GM23338 (cell line): Measurements from ENCODE around the gene PPIF. TPM values are rescaled to one million over a fixed set of nuclear protein-coding genes. Genes with fewer than 3 reads are reported as not detected.

Experiments
- ATAC-seq: fragments of 200-7000 bp; cut with Tn5 transposase; 3 replicates; pipeline ENCODE4 v1.9.1; 2020
- DNase-seq: peaks from one replicate; pipeline ENCODE4 v3.0.0-alpha.2; 2015; ENCODE audit warnings: low spot score
- H2AFZ ChIP-seq: fragments of 200-600 bp; sonication (generic); 2 replicates; pipeline ENCODE4 v1.8.0; 2016; ENCODE audit warnings: antibody characterized with exemption, mild to moderate bottlenecking, moderate library complexity
- H3F3A ChIP-seq: fragments of 200-600 bp; sonication (generic); replicated peaks from 2 replicates; pipeline ENCODE4 v1.8.0; 2017; ENCODE audit warnings: antibody characterized with exemption, mixed run types, low read depth
- H3K27ac ChIP-seq: fragments of 200-600 bp; sonication (generic); 2 replicates; pipeline ENCODE4 v1.6.1; 2016; ENCODE audit warnings: low read depth
- H3K27me3 ChIP-seq: fragments of 200-600 bp; sonication (generic); 2 replicates; pipeline ENCODE4 v1.8.0; 2016; ENCODE audit warnings: mild to moderate bottlenecking, mixed run types, moderate library complexity; ENCODE audit not compliant: insufficient read depth
- H3K36me3 ChIP-seq: fragments of 200-600 bp; sonication (generic); 2 replicates; pipeline ENCODE4 v1.8.0; 2016; ENCODE audit warnings: mild to moderate bottlenecking; ENCODE audit not compliant: insufficient read depth
- H3K4me1 ChIP-seq: fragments of 200-600 bp; sonication (generic); 2 replicates; pipeline ENCODE4 v1.8.0; 2016; ENCODE audit warnings: mild to moderate bottlenecking, moderate library complexity; ENCODE audit not compliant: insufficient read depth
- H3K4me2 ChIP-seq: fragments of 200-600 bp; sonication (generic); 2 replicates; pipeline ENCODE4 v1.7.1; 2017; ENCODE audit warnings: mixed run types
- H3K4me3 ChIP-seq: fragments of 200-600 bp; sonication (generic); 2 replicates; pipeline ENCODE4 v1.6.1; 2016; ENCODE audit warnings: mixed run types
- H3K79me2 ChIP-seq: fragments of 200-600 bp; sonication (generic); replicated peaks from 2 replicates; pipeline ENCODE4 v1.8.0; 2017; ENCODE audit warnings: mild to moderate bottlenecking; ENCODE audit not compliant: insufficient read depth
- H3K9me2 ChIP-seq: fragments of 200-600 bp; sonication (generic); 2 replicates; pipeline ENCODE4 v1.8.0; 2017; ENCODE audit not compliant: insufficient read depth
- H4K20me1 ChIP-seq: fragments of 200-600 bp; sonication (generic); replicated peaks from 2 replicates; pipeline ENCODE4 v1.8.0; 2017; ENCODE audit warnings: mild to moderate bottlenecking; ENCODE audit not compliant: insufficient read depth
- H3K27ac Mint-ChIP-seq: 2 replicates; pipeline ENCODE4 v1.8.0; 2020; ENCODE audit warnings: inconsistent platforms, mild to moderate bottlenecking, moderate library complexity, mixed read lengths
- H3K27me3 Mint-ChIP-seq: 3 replicates; pipeline ENCODE4 v1.8.0; 2022; ENCODE audit warnings: low read depth, mild to moderate bottlenecking, moderate library complexity, mixed read lengths, inconsistent platforms; ENCODE audit not compliant: insufficient read depth, poor library complexity
- H3K36me3 Mint-ChIP-seq: 3 replicates; pipeline ENCODE4 v1.8.0; 2021; ENCODE audit warnings: low read depth, mild to moderate bottlenecking, inconsistent platforms, moderate library complexity, mixed read lengths
- H3K4me1 Mint-ChIP-seq: 3 replicates; pipeline ENCODE4 v1.8.0; 2020; ENCODE audit warnings: mild to moderate bottlenecking, inconsistent platforms, mixed read lengths
- H3K4me3 Mint-ChIP-seq: 3 replicates; pipeline ENCODE4 v1.8.0; 2021; ENCODE audit warnings: moderate library complexity, mild to moderate bottlenecking, inconsistent platforms, mixed read lengths
- H3K9me3 Mint-ChIP-seq: 3 replicates; pipeline ENCODE4 v1.8.0; 2020; ENCODE audit warnings: moderate library complexity, mild to moderate bottlenecking, inconsistent platforms, mixed read lengths
- EZH2 ChIP-seq: fragments of 200-600 bp; sonication (generic); IDR thresholded peaks from one replicate; pipeline ENCODE4 v1.8.0; 2017; ENCODE audit warnings: antibody characterized with exemption, mild to moderate bottlenecking, low read depth; ENCODE audit not compliant: unreplicated experiment
- NANOG ChIP-seq: IDR thresholded peaks from 2 replicates; pipeline ENCODE4 v1.6.1; 2016; ENCODE audit warnings: antibody characterized with exemption, borderline replicate concordance
- POLR2AphosphoS5 ChIP-seq: IDR thresholded peaks from 2 replicates; pipeline ENCODE4 v1.6.1; 2016; ENCODE audit warnings: antibody characterized with exemption, low read depth
- REST ChIP-seq: IDR thresholded peaks from one replicate; pipeline ENCODE4 v1.6.1; 2018; ENCODE audit warnings: antibody characterized with exemption; ENCODE audit not compliant: unreplicated experiment
- ZNF114 ChIP-seq: fragments of 250-450 bp; sonication (Bioruptor Pico); IDR thresholded peaks from 2 replicates; pipeline ENCODE4 v1.5.0; 2020; ENCODE audit warnings: mild to moderate bottlenecking, moderate library complexity
- ZNF331 ChIP-seq: fragments of 250-450 bp; sonication (Bioruptor Pico); IDR thresholded peaks from 2 replicates; pipeline ENCODE4 v1.5.0; 2020; ENCODE audit warnings: low read depth, mild to moderate bottlenecking, moderate library complexity
- polyA plus RNA-seq: library from polyadenylated mRNA; unstranded; fragments of >200 nt; fragmentation: Nextera tagmentation; extraction: Ambion mirVana; gene quantifications from 2 replicates; pipeline ENCODE4 v1.2.1, GENCODE V29; 2016
- total RNA-seq: library from RNA; depleted of rRNA; stranded (reverse); fragments of >200 nt; shearing (Covaris generic); gene quantifications from 2 replicates; pipeline ENCODE4 v1.2.3, GENCODE V29; 2014
- TF ChIP-seq, protein P1 (sequence below), 2 experiments: fragments of 200-600 bp in 1 of 2; sonication (generic) in 1 of 2; conservative IDR thresholded peaks; 2 replicates each; pipeline versions ENCODE4 v1.5.1 to v1.6.1; 2016 to 2017; ENCODE audit warnings: antibody characterized with exemption in 2 of 2, low read depth in 2 of 2, mild to moderate bottlenecking in 2 of 2, moderate library complexity in 1 of 2
- TF ChIP-seq, protein P2 (sequence below): IDR thresholded peaks from 2 replicates; pipeline ENCODE4 v1.6.1; 2016; ENCODE audit warnings: antibody characterized with exemption

The PPIF gene
- total and polyA plus RNA-seq, 2 experiments from 2014 or later = 32.1 to 43.6 TPM

GRCh38 chr10:79361726-79362397, 14.6 kb downstream of the PPIF start (continued):
- TF ChIP-seq ZNF331 (no peak), ZNF114 (CRISPR knock-in tag) (no peak), POLR2AphosphoS5 (no peak), NANOG (no peak), REST (no peak), EZH2 (no peak)
- TF ChIP-seq, protein P1, sequence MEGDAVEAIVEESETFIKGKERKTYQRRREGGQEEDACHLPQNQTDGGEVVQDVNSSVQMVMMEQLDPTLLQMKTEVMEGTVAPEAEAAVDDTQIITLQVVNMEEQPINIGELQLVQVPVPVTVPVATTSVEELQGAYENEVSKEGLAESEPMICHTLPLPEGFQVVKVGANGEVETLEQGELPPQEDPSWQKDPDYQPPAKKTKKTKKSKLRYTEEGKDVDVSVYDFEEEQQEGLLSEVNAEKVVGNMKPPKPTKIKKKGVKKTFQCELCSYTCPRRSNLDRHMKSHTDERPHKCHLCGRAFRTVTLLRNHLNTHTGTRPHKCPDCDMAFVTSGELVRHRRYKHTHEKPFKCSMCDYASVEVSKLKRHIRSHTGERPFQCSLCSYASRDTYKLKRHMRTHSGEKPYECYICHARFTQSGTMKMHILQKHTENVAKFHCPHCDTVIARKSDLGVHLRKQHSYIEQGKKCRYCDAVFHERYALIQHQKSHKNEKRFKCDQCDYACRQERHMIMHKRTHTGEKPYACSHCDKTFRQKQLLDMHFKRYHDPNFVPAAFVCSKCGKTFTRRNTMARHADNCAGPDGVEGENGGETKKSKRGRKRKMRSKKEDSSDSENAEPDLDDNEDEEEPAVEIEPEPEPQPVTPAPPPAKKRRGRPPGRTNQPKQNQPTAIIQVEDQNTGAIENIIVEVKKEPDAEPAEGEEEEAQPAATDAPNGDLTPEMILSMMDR (conservative IDR thresholded peaks at IDR 0.05; ENCODE audit: low read depth in 2 of 2) = no peak

GRCh38 chr10:79367426-79368189, 20.3 kb downstream of the PPIF start:
- H3K36me3 Mint-ChIP-seq = no peaks in the 10 kb centered on the region
- TF ChIP-seq, protein P2, sequence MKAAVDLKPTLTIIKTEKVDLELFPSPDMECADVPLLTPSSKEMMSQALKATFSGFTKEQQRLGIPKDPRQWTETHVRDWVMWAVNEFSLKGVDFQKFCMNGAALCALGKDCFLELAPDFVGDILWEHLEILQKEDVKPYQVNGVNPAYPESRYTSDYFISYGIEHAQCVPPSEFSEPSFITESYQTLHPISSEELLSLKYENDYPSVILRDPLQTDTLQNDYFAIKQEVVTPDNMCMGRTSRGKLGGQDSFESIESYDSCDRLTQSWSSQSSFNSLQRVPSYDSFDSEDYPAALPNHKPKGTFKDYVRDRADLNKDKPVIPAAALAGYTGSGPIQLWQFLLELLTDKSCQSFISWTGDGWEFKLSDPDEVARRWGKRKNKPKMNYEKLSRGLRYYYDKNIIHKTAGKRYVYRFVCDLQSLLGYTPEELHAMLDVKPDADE = no peak
- TF ChIP-seq EZH2 = no peak
- DNase-seq (no peak), ATAC-seq (no peak)
- H3K79me2 ChIP-seq = no peaks in the 10 kb centered on the region
- no peaks in the 10 kb centered on the region for H3K27me3 Mint-ChIP-seq
- no peak overlapping the region for H3K4me3 ChIP-seq
- no peaks in the 10 kb centered on the region for H3K4me1 ChIP-seq
- H3K9me3 Mint-ChIP-seq = peaks cover 11% of the 10 kb centered on the region; the same call in 2 of the 3 replicates
- no peaks in the 10 kb centered on the region for H3K4me1 Mint-ChIP-seq
- no peak overlapping the region for H3K27ac Mint-ChIP-seq
- H2AFZ ChIP-seq = no peak overlapping the region
- no peak overlapping the region for H3K4me3 Mint-ChIP-seq
- H3F3A ChIP-seq = no peaks in the 10 kb centered on the region
- no peaks in the 10 kb centered on the region for H3K9me2 ChIP-seq
- H3K27me3 ChIP-seq = no peaks in the 10 kb centered on the region
- no peak overlapping the region for H3K4me2 ChIP-seq
- no peak overlapping the region for H3K27ac ChIP-seq
- H3K36me3 ChIP-seq = no peaks in the 10 kb centered on the region
- no peaks in the 10 kb centered on the region for H4K20me1 ChIP-seq
